GF-D8 (cell line): Measurements from ENCODE around the gene PTPRN2.
A peak's percentile ranks its signal among the peaks of the same experiment; 100 is the strongest.

ENCODE experiments used
- DNase-seq: peaks from one replicate; lab custom pipeline; 2025; lab: John Stamatoyannopoulos, UW

Gene PTPRN2

GRCh38 chr7:157551325-157552070 is 1036.1 kb downstream of the PTPRN2 start:
- DNase-seq = no peak

- peak; percentile 53 for DNase-seq
Measured at GRCh38 chr7:157550300-157551275, 1037.0 kb downstream of the PTPRN2 start.

GRCh38 chr7:157549612-157550299 is 1037.9 kb downstream of the PTPRN2 start:
- no peak for DNase-seq

- no peak for DNase-seq
Measured at GRCh38 chr7:157548691-157549303, 1038.8 kb downstream of the PTPRN2 start.

- DNase-seq = no peak
Measured at GRCh38 chr7:157547611-157548010, 1040.0 kb downstream of the PTPRN2 start.

GRCh38 chr7:157547102-157547501 is 1040.5 kb downstream of the PTPRN2 start:
- DNase-seq = no peak

GRCh38 chr7:157545681-157546060 is 1042.0 kb downstream of the PTPRN2 start:
- no peak for DNase-seq

- DNase-seq = no peak
Measured at GRCh38 chr7:157544980-157545680, 1042.5 kb downstream of the PTPRN2 start.

- no peak for DNase-seq
Measured at GRCh38 chr7:157544226-157544625, 1043.4 kb downstream of the PTPRN2 start.

GRCh38 chr7:157543791-157544190 is 1043.8 kb downstream of the PTPRN2 start:
- no peak for DNase-seq

GRCh38 chr7:157543276-157543675 is 1044.3 kb downstream of the PTPRN2 start:
- DNase-seq = no peak

GRCh38 chr7:157542068-157543021 is 1045.3 kb downstream of the PTPRN2 start:
- DNase-seq = no peak

- no peak for DNase-seq
Measured at GRCh38 chr7:157541295-157542067, 1046.1 kb downstream of the PTPRN2 start.

- no peak for DNase-seq
Measured at GRCh38 chr7:157540606-157541294, 1046.9 kb downstream of the PTPRN2 start.

- DNase-seq = no peak
Measured at GRCh38 chr7:157540020-157540419, 1047.6 kb downstream of the PTPRN2 start.

GRCh38 chr7:157539521-157539920 is 1048.1 kb downstream of the PTPRN2 start:
- DNase-seq = no peak

- DNase-seq = no peak
Measured at GRCh38 chr7:157538735-157539134, 1048.9 kb downstream of the PTPRN2 start.

GRCh38 chr7:157538321-157538720 is 1049.3 kb downstream of the PTPRN2 start:
- DNase-seq = no peak

GRCh38 chr7:157537056-157537455 is 1050.6 kb downstream of the PTPRN2 start:
- DNase-seq = no peak
